ENCODE data around the gene SNCAIP.

- TF ChIP-seq EZH2phosphoT487 (IDR thresholded peaks at IDR 0.05; ENCODE audit: insufficient read depth, low read depth) (no peak), EZH2 (IDR thresholded peaks at IDR 0.05; ENCODE audit: insufficient read depth, poor library complexity, severe bottlenecking) (no peak)
Measured at GRCh38 chr5:122494109-122494508, 182.1 kb downstream of the SNCAIP start.

Measured in GM23248 (cell line).